Endothelial cell of umbilical vein (primary cell): ENCODE results near the gene TUB. TPM values are rescaled to one million over a fixed set of nuclear protein-coding genes. Genes with fewer than 3 reads are reported as not detected.

Source experiments
- BruUV-seq: library from RNA; stranded (reverse); fragments of 400-500 nt; replicated peaks from 2 replicates; lab custom pipeline; 2021; lab: Mats Ljungman, UMichigan
- CTCF ChIA-PET: fragments of 300-600, 350-600 bp; sonication (Branson Sonifier 250); formaldehyde crosslinking; loops from one replicate; lab custom pipeline; 2021; ENCODE audit warnings: antibody characterized with exemption, inconsistent platforms; lab: Charles Lee
- POLR2A ChIA-PET: fragments of 300-600, 350-600 bp; sonication (Branson Sonifier 250); formaldehyde crosslinking; loops from one replicate; lab custom pipeline; 2021; ENCODE audit warnings: antibody characterized with exemption, inconsistent platforms; lab: Charles Lee
- DNase-seq: peaks from one replicate; pipeline ENCODE4 v3.0.0-alpha.2; 2011; ENCODE audit warnings: low read depth, low spot score
- FAIRE-seq: peaks from 2 replicates; lab custom pipeline; 2011; peaks lifted over from hg19 to GRCh38; lab: Jason Lieb, UNC
- H2AFZ ChIP-seq: 2 replicates; pipeline ENCODE4 v1.6.0; 2012; ENCODE audit warnings: low read depth, low read length, control low read depth, inconsistent platforms
- H3K27ac ChIP-seq: 2 replicates; pipeline ENCODE4 v1.5.1; 2011; ENCODE audit warnings: low read depth, mild to moderate bottlenecking, control low read depth, low read length, moderate library complexity; ENCODE audit not compliant: insufficient read depth
- H3K27me3 ChIP-seq, 2 experiments: 2 replicates each; pipeline versions ENCODE4 v1.6.0 to v1.6.1; 2011; ENCODE audit warnings: low read length in 2 of 2, mixed read lengths in 1 of 2; ENCODE audit not compliant: control insufficient read depth in 2 of 2, insufficient read depth in 2 of 2
- H3K36me3 ChIP-seq, 2 experiments: 2 replicates in 1 of 2; 3 replicates in 1 of 2; pipeline ENCODE4 v1.5.1; 2011; ENCODE audit warnings: low read length in 2 of 2, mild to moderate bottlenecking in 1 of 2, moderate library complexity in 1 of 2; ENCODE audit not compliant: control insufficient read depth in 2 of 2, insufficient read depth in 2 of 2; ENCODE audit errors: extremely low read depth in 1 of 2
- H3K4me1 ChIP-seq: 3 replicates; pipeline ENCODE4 v1.5.1; 2011; ENCODE audit warnings: mild to moderate bottlenecking, low read length; ENCODE audit not compliant: control insufficient read depth, insufficient read depth; ENCODE audit errors: extremely low read depth
- H3K4me2 ChIP-seq: 2 replicates; pipeline ENCODE4 v1.6.1; 2011; ENCODE audit warnings: low read length, control low read depth, mixed read lengths; ENCODE audit not compliant: insufficient read depth
- H3K4me3 ChIP-seq, 3 experiments: fragments of 200-600 bp in 1 of 3; sonication (generic), shearing (Covaris generic) in 1 of 3; replicated peaks in 1 of 3; 2 replicates each; pipeline ENCODE4 v1.5.1; 2011 to 2016; ENCODE audit warnings: control low read depth in 3 of 3, low read length in 3 of 3, mild to moderate bottlenecking in 2 of 3, inconsistent platforms in 1 of 3, low read depth in 1 of 3, moderate library complexity in 1 of 3; ENCODE audit not compliant: insufficient read depth in 1 of 3
- H3K79me2 ChIP-seq: 2 replicates; pipeline ENCODE4 v1.6.0; 2012; ENCODE audit warnings: low read length, inconsistent platforms; ENCODE audit not compliant: control insufficient read depth, insufficient read depth
- H3K9ac ChIP-seq: replicated peaks from 2 replicates; pipeline ENCODE3; 2011; ENCODE audit warnings: low read length, control low read depth; ENCODE audit not compliant: insufficient read depth; ENCODE audit errors: extremely low read depth
- H3K9me1 ChIP-seq: replicated peaks from 3 replicates; pipeline ENCODE4 v1.6.0; 2011; ENCODE audit warnings: mild to moderate bottlenecking, low read length; ENCODE audit not compliant: control insufficient read depth, insufficient read depth; ENCODE audit errors: extremely low read depth
- H3K9me3 ChIP-seq: replicated peaks from 2 replicates; pipeline ENCODE4 v1.5.1; 2012; ENCODE audit warnings: low read length, inconsistent platforms; ENCODE audit not compliant: control insufficient read depth, insufficient read depth
- H4K20me1 ChIP-seq: replicated peaks from 2 replicates; pipeline ENCODE3; 2011; ENCODE audit warnings: mild to moderate bottlenecking, low read length; ENCODE audit not compliant: control insufficient read depth, insufficient read depth; ENCODE audit errors: extremely low read depth
- CTCF ChIP-seq, 2 donors: IDR thresholded peaks; 1 replicate in 1 of 2; 2 replicates in 1 of 2; pipeline ENCODE4 v1.5.1; 2011; ENCODE audit warnings: low read length in 2 of 2, mild to moderate bottlenecking in 2 of 2, moderate library complexity in 2 of 2, control low read depth in 1 of 2, inconsistent platforms in 1 of 2, low read depth in 1 of 2; ENCODE audit not compliant: insufficient read depth in 1 of 2; ENCODE audit errors: extremely low read depth in 1 of 2
- EZH2 ChIP-seq: IDR thresholded peaks from 2 replicates; pipeline ENCODE4 v1.6.1; 2012; ENCODE audit warnings: borderline replicate concordance, low read depth, mild to moderate bottlenecking, moderate library complexity, low read length, inconsistent platforms; ENCODE audit not compliant: severe bottlenecking
- FOS ChIP-seq: IDR thresholded peaks from 2 replicates; pipeline ENCODE4 v1.6.1; 2011; ENCODE audit warnings: mild to moderate bottlenecking, low read length, moderate library complexity, borderline replicate concordance; ENCODE audit not compliant: insufficient read depth
- GATA2 ChIP-seq: IDR thresholded peaks from 2 replicates; pipeline ENCODE4 v1.7.0; 2011; ENCODE audit warnings: low read depth, mild to moderate bottlenecking, moderate library complexity, mixed read lengths, low read length; ENCODE audit not compliant: insufficient read length, insufficient read depth
- JUN ChIP-seq: IDR thresholded peaks from 2 replicates; pipeline ENCODE4 v1.6.1; 2011; ENCODE audit warnings: borderline replicate concordance, low read depth; ENCODE audit not compliant: insufficient read length, insufficient read depth
- MAX ChIP-seq: IDR thresholded peaks from 2 replicates; pipeline ENCODE4 v1.6.1; 2011; ENCODE audit not compliant: insufficient read depth, insufficient read length
- MYC ChIP-seq: IDR thresholded peaks from one replicate; pipeline ENCODE4 v1.6.1; 2011; ENCODE audit warnings: mild to moderate bottlenecking, low read depth, low read length
- POLR2A ChIP-seq: IDR thresholded peaks from 2 replicates; pipeline ENCODE4 v1.6.1; 2012; ENCODE audit warnings: low read depth, mild to moderate bottlenecking, control low read depth, low read length
- POLR2AphosphoS5 ChIP-seq: IDR thresholded peaks from 2 replicates; pipeline ENCODE4 v1.6.1; 2012; ENCODE audit warnings: low read depth, mild to moderate bottlenecking, control low read depth, low read length, moderate library complexity; ENCODE audit not compliant: insufficient read depth
- dilution Hi-C: fragments of 300-500 bp; cut with MboI; formaldehyde crosslinking; loops from one replicate; pipeline ENCODE4 v1.15.0; 2019; ENCODE audit warnings: low sequenced_read_pairs; ENCODE audit not compliant: extremely low pct_ligation_motif_present
- intact Hi-C: fragments of 100-400 bp; cut with micrococcal nuclease; formaldehyde crosslinking; loops from one replicate; pipeline ENCODE4 v1.10.0; 2022
- polyA plus RNA-seq, 4 experiments: library from polyadenylated mRNA; depleted of rRNA in 3 of 4; stranded (reverse) in 3 of 4; unstranded in 1 of 4; fragments of >200 nt; gene quantifications; 2 replicates each; pipeline versions ENCODE4 v1.2.1 to v1.2.3, GENCODE V29; 2011 to 2012; ENCODE audit warnings: missing spikeins in 1 of 4
- total RNA-seq: library from RNA; stranded (reverse); gene quantifications from 2 replicates; pipeline ENCODE4 v1.2.3, GENCODE V29; 2021

TUB gene
- total and polyA plus RNA-seq, 2 donors (not counting 3 experiments of a cell fraction or from before 2014, with no cell fraction given), result 2.3 to 3.9 TPM

GRCh38 chr11:8060146-8060719, 20.8 kb upstream of the TUB start:
- H3K79me2 ChIP-seq, result no peaks in the 10 kb centered on the region
- CTCF ChIA-PET, result interaction anchor here (1.5 kb wide), 1 partner anchor 39 kb away, joined by 5 read pairs; no protein-coding TSS in a partner anchor
- no peak overlapping the region for H3K4me3 ChIP-seq
- no peaks in the 10 kb centered on the region for H3K9me3 ChIP-seq
- dilution Hi-C loops, result no loop called here
- DNase-seq (no peak), FAIRE-seq (no peak)
- no peak overlapping the region for H3K27ac ChIP-seq
- H3K9ac ChIP-seq, result no peak overlapping the region
- H3K27me3 ChIP-seq, result no peaks in the 10 kb centered on the region
- no TSS peak for BruUV-seq
- no peaks in the 10 kb centered on the region for H4K20me1 ChIP-seq
- POLR2A ChIA-PET, result no interaction called here
- H2AFZ ChIP-seq, result no peak overlapping the region
- no peaks in the 10 kb centered on the region for H3K9me1 ChIP-seq
- TF ChIP-seq EZH2 (no peak), JUN (no peak), FOS (no peak), MYC (no peak), GATA2 (no peak), POLR2A (no peak), POLR2AphosphoS5 (no peak), CTCF (IDR thresholded peaks at IDR 0.05; ENCODE audit: extremely low read depth in 1 of 2, insufficient read depth in 1 of 2, low read depth in 1 of 2, low read length in 2 of 2) (no peak), MAX (no peak)
- H3K4me1 ChIP-seq, result no peaks in the 10 kb centered on the region
- H3K4me2 ChIP-seq, result no peak overlapping the region
- no peaks in the 10 kb centered on the region for H3K36me3 ChIP-seq
- intact Hi-C loops, result no loop called here
